OCI-M1 (cell line): ENCODE results near the gene LBH.
"Not testable (repeated sequence)": the region's sequence is repeated elsewhere in the genome, so short reads cannot be mapped to it uniquely, and the experiment has no call there.

ENCODE experiments used
- DNase-seq: peaks from one replicate; lab custom pipeline; 2025; lab: John Stamatoyannopoulos, UW

Gene LBH

DNA sequence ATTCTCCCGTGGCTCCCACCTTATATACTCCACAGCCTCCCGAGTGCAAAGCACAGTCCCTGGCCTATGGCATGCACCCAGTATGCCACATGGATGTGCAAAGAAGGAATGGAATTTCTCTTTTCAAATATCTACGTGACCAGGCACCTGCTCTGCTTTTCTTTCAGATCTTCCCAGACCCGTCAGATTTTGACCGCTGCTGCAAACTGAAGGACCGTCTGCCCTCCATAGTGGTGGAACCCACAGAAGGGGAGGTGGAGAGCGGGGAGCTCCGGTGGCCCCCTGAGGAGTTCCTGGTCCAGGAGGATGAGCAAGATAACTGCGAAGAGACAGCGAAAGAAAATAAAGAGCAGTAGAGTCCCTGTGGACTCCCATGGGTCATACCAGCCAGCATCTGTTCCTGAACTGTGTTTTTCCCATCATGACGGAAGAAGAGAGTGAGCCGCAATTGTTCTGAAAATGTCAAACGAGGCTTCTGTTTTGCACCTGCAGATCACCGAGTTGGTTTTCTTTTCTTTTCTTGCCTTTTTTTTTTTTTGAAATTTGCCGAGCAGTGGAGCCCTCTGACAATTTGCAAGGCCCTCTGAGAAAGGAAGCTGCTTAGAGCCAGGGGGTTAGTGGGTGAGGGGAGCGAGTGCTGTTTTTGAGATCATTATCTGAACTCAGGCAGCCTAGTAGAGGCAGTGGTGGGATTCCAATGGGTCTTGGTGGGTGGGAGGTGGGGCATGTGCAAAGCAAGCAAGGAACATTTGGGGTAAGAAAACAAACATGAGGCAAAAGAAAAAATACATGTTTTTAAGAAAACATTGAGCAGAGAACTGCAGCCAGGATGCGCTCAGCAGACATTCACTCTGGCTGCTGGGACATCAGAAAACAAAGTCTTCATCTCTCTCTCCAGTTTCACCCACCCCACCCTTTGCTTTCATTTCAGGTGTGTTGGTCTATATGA is 26.2 kb downstream of the LBH start:
- no peak for DNase-seq

DNA sequence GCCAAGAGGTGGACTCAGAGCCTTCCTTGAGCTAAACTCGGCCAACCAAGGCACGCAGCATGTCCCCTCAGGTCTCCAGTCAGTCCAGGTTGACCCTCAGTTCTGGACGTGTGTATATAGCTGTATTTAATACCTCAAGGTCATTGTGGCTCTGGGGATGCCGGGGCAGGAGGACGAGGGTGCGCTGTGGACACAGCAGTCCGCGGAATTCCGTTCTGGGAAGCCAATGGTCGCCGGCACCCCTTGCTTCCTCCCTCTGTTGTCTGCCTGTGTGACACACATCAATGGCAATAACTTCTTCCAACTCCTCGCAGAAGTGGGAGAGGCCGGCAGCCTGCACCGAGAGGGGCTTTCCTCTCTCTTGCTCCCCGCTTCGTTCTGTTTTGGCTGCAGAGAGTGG is 27.7 kb downstream of the LBH start:
- DNase-seq, result no peak

DNA sequence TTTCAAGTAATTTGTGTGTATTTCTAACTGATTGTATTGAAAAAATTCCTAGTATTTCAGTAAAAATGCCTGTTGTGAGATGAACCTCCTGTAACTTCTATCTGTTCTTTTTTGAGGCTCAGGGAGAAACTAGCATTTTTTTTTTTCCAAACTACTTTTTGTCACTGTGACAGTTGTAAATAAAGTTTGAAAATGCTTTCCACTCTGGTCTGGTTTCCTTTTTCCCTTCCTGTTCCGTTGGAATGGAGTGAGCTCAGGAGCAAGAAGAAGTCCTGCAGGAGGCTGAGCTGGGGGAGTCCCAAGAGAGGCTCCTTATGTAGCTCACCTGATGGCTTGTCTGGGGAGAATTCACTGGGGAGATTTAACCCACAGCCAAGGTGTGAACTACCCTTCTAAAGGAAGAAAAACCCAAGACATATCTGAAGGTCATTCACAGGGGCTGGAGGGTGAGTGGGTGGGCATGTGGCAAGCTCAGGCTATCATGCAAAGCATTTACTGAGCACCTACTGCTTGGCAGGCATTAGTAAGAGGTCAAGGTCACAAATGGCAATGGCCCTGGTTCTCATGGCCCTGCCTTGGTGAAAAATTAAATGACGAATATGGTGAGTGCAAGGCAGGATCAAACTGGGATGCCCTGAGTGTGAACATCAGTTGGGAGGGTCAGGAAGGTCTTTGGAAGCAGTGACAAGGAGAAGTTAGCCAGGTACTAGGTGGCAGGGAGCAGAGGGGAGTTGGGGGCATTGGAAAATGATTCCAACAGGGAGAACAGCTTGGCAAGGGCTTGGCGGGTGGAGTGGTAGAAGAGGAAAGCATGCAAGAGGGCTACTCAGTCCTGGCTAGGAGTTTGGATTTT is 28.7 kb downstream of the LBH start:
- no peak for DNase-seq

DNA sequence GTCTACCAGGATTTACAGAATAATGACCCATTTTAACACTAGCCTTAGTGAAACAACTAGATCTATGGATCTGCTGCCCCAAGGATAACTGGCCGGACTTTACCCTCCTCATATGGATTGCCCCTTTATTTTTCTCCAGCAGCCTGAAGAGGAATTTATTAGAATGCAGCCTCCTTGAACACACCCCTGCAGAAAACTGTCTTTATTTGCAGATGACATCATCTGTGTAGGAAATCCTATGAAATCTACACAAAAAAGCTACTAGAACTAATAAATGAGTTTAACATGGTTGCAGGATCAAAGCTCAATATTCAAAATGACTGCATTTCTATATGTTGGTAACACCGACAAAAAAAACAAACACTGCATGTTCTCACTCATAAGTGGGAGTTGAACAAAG is 29.6 kb downstream of the LBH start:
- no peak for DNase-seq

DNA sequence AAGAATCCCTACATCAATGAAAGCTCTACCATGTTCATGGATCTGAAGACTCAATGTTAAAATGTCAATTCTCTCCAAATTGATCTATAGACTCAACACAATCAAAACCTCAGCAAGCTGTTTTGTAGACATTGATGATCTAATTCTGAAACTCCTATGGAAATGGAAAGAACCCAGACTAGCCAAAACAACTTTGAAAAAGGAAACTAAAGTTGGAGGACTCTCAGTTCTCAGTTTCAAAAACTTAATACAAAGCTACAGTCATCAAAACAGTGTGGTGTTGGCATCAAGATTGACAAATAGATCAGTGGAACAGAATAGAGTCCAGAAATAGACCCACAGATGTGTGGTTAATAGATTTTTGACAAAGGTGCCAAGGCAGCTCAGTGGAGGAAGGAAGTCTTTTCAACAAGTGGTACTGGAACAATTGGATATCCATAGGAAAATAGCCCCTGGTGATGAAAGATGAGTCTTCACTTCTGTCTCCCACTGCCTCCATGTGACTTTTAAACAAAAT is 30.4 kb downstream of the LBH start:
- DNase-seq, result peak; percentile 12

DNA sequence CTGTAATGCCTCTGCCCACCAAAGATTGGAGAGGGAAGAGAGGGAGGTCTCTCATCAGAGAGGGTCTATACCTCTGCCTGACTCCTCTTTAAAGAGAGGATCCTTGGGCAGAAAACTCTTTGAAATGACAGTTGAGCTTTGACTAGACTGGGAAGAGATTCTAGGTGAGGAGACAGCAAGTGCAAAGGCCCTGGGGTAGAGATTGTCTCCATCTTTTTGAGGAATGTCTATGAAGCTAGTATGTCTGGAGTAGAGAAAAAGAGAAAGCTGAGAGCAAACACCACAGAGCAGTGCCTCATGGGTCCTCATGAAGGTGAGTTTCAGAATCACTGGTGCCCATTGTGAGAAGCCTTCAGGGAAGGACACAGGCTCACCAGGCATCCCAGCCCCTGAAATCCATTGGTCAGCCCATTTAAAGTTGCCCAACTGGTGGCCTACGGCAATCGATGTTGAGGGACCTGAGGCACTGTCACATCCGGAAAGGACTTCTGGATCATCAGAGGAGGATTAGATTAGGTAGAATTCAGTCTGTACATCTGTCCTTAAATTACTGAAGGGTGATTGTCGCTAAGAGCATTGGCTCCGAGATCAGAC is 31.5 kb downstream of the LBH start:
- no peak for DNase-seq

DNA sequence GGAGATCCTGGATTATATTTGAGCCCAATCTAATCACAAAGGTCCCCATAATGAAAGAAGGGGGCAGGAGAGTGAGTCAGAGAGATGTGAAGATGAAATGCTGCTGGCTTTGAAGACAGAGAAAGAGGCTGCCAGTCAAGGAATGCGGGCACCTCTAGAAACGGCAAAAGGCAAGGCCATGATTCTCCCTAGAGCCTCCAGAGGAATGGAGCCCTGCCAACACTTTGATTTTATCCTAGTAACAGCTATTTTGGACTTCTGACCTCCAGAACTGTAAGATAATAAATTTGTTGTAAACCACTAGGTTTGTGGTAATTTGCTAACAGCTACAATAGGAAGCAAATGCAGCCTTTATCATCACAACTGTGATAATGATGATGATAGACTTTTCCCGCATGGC is 32.9 kb downstream of the LBH start:
- DNase-seq, result no peak

DNA sequence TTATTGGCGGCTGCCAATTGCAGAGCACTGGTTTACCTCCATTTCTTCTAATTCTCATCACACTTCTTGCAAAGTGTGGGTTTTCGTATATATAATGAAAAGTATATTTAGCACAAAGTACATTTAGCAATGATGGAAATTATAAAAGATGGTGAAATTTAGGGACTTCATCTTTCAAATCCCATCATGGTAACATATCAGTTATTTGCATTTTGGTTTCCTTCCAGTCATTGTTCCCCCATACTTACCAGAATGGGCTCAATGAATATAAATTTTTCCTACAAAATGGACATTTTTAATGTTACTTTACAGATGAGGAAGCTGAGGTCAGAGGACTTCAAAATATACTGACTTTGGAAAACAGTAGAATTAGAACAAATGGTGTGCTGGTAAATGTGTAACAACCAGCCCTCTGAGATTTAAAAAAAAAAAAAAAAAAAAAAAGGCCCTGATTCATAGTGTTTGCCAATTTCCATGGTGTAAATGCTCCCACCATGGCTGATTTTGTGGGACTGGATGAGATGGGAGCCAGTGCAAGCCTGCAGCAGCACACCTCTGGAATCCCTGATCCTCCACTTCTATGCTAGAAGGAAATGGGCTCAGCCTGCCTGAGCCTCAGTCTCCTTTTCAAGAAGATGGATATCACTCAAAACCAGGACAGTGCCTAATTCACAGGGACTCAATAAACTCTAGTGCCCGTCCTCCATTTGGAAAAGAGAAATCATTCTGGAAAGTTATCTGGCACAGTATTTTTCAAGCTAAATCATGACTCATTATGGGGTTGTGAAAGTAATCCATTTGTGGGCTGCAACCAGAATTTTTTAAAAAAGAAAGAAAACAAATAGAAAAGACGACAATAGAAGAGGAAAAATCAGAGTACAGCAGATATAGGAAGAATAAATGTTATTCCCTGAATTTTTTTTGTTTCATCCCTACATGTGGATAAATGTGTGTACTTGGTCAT is 34.0 kb downstream of the LBH start:
- no peak for DNase-seq

DNA sequence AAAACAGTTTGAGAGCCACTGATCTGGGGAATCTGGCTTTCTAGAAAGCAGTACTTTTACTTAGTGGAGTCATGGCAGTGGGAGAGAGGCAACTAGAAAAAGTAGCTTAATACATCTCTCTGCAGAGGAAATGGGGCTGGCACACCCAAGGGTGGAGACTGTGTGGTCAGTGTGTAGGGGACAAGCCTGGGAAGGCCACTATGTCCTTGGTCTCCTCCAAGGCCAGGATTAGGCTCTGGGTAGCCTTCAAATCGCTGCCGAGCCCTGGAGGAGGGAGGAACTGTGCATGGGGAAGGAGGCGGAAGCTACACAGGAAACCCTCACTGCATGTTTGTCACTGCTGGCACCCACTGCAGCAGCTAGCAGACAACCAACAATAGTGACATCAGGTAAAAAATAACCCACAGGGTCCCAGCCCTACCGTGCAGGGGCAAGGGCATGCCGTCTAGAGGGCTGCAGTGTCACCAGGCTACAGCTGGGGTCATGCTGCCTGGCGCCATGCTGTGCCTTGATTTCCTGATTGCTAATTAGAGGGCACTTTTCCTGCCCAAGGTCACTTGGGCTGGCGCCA is 34.8 kb downstream of the LBH start:
- DNase-seq, result no peak

DNA sequence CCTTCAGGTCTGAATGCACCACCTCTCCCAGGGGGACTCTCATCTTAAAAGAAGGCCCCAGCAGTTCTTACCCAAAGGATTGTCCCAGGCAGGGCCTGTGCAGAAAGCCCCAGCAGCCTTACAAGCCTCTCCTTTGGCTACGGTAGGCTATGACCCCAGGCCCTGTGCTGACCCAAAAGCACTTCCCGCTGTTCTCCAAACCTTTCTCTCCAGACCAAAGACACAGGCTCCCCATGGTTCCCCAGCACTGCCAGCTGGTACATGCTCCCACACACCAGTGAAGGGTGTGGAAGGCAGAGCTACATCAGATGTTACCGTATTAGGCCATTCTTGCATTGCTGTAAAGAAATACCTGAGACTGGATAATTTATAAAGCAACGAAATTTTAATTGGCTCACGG is 35.4 kb downstream of the LBH start:
- DNase-seq, result no peak

DNA sequence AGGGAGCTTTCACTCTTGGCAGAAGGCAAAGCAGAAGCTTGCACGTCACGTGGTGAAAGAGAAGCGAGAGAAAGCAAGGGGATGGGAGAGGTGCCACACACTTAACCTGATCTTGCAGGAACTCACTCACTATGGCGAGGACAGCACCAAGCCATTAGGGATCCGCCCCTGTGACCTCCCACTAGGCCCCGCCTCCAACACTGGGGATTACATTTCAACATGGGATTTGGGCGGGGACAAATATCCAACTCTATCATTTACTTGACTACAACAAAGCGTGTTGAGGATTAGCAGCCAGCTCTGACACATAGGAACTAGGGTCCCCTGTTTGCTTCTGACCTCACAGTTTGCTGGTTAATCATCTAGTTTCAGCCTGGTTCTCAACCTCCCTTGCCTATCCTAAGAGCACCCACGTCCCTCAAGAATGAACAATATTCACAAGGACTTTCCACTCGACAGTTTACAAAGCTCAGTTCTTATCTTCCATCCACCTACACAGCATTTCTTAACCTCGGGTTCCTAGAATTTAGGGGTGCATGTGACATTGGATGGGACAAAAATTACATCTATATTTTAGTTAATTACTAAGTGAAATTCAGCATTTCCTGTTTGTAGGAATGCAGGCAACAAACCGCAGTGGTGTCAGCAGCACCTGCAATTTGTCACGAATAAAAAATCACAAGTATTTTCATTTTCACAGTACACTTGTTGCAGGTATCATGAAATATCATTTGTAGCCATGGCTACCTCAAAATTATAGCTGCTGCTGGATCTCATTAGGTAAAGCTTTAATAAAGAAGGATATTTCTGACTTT is 36.0 kb downstream of the LBH start:
- peak; percentile 10 for DNase-seq

DNA sequence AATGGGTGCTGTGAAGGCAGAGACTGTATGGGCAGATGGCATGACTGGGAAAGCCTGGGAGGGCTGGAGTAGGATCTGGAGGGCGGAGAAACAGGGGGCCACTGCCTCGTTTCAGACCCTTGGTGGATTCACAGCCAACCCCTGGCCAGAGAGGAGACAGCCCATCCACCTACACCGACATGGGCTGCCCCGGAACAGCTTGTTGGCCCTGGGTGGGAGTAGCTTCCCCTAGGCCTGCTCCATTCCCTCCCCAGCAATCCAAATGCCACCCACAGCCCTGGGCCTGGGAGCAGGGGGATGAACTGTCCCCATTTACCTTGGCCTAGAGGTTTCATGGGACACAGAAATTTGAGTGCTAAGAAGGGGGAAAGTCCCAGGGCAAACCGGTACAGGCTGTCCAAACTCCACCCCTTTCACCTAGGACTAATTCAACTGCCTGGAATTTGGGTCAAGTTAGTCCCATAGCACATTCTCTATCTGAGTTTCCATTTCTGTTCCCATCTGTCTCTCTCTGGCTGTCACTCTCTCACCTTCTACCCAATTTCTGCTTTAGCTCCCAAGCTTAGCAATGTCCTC is 37.0 kb downstream of the LBH start:
- DNase-seq, result no peak

DNA sequence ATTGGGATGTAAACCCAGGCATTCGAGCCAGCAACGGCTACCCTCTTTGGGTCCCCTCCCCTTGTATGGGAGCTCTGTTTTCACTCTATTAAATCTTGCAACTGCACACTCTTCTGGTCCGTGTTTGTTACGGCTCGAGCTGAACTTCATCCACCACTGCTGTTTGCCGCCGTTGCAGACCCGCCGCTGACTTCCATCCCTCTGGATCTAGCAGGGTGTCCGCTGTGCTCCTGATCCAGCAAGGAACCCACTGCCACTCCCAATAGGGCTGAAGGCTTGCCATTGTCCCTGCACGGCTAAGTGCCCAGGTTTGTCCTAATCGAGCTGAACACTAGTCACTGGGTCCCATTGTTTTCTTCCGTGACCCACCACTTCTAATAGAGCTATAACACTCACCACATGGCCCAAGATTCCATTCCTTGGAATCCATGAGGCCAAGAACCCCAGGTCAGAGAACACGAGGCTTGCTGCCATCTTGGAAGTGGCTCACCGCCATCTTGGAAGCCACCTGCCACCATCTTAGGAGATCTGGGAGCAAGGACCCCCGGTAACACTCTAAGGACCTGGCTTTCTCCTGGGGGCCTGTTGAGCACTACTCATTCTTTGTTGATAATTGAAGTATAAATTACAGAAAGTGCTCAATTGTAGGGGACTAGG is 37.9 kb downstream of the LBH start:
- DNase-seq, result not testable (repeated sequence)

DNA sequence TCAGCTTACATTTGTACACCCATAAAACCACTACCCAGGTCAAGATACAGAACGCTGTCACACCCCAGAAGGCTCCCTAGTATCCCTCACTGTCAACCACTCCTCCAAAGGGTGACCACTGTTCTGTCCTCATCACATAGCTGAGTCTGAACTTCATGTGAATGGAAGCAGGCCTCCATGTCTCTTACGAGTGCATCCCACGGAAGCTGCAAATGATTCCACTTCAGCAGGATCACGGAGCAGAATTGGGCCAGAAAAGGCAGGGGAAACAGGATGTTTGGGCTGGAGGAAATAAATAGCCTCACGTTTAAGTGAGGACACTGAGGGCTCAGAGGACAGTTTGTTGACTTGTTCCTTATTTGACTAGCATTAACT is 38.4 kb downstream of the LBH start:
- DNase-seq, result no peak

DNA sequence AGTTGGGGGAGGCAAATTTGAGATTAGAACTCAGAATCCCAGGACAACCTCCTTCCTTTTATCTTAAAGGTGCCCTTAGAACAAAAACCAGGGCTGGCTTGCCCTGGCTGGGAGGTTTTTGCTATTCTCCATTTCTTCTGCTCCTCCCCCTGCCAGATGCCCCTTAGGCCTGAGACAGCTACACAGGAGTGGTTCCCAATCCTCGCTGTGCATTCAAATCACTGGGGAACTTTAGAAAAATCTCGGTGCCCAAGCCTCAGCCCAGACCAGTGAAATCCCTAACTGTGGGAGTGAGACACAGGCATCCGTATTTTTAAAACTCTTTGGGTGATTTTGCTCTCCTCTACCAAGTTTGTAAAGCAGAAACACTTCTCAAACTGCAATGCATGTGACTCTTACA is 38.8 kb downstream of the LBH start:
- DNase-seq, result no peak

DNA sequence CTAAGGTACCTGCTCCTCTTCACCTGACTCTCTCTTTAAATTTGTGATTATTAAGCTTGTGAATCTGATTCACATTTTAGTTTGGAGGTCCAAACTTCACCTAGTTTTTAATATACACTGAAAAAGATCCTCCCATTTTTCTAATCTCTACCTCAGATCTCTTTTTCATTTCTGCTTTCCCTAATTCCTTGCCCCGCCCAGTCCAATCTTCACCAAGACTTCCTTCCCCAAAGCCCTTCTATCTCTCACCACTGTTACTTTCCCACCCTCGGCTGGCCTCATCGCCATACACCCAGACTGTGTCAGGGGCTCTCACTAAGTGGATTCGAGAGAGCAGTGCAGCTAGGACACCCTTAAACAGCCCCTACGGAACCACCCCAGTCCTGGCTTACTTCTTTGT is 40.0 kb downstream of the LBH start:
- peak; percentile 50 for DNase-seq

DNA sequence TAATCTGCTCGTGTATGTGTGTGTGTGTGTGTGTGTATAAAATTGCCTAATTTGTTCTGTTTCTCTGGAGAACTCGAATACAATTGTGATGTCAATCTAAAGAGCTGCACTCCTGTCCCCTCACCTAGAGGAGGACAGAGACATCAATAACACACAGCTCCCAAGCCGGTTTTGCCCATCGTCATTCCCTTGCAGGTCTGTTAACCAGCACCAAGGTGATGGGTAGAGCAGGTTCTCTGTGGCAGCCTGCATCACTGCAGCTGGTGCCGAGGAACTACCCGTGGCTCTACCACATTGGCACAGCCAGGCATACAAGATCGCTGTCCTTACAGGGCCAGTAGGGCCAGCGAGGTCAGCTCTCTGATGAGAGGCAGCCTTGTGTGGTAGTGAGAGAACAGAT is 41.0 kb downstream of the LBH start:
- DNase-seq, result no peak

DNA sequence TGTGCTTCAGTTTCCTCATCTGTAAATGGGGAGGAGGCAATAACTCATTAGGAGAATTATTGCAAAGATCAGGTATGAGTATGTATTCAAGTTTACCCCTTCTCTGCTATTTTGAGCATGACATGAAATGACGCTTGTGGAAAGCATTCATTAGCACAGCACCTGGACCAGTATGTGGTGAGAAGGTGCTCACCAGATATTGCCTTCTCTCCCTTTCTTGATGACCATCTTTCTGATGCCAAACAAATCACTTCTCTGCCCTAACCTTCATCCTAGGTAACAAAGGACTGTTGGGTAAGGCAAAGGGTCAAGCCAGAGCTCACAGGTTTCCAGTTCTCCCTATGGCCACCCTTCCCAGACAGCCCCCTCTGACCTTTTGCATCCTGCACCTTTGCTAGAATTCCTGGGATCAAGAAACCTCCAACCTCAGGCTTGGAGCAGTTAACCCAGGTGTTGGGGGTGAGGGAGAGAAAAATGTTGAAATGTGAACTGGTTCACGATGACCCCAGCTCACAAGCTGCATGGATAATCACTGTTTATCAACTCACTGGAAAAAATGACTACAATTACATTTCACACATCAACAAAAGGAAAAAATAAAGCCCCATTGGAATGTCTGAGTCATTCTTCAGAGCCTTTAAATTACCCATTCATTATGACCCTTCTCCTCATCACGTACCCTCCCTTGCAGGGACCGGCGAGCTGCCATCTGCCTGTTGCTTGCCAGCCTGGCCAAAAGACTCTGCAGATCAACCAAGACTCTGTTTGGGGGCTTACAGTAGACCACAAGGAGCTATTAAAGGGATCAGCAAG is 41.6 kb downstream of the LBH start:
- DNase-seq, result peak; percentile 9
